SK-N-SH (cell line): Measurements from ENCODE around the gene DHX35. TPM values are rescaled to one million over a fixed set of nuclear protein-coding genes. Genes with fewer than 3 reads are reported as not detected.

Experiments used
- CTCF ChIA-PET: fragments of 300-600, 350-600 bp; formaldehyde crosslinking; extraction: SDS; loops from one replicate; lab custom pipeline; 2021; lab: Yijun Ruan, JAX
- POLR2A ChIA-PET: fragments of 350-600 bp; sonication (Branson Sonifier 250); formaldehyde crosslinking; extraction: SDS; loops from one replicate; lab custom pipeline; 2020; ENCODE audit warnings: antibody characterized with exemption, inconsistent platforms; lab: Yijun Ruan, JAX
- DNase-seq: peaks from one replicate; pipeline ENCODE4 v3.0.0; 2012
- H2AFZ ChIP-seq: fragments of 200-600 bp; sonication (generic); 2 replicates; pipeline ENCODE4 v1.8.1; 2016; ENCODE audit warnings: antibody characterized with exemption, mild to moderate bottlenecking, low read depth
- H3F3A ChIP-seq: fragments of 200-600 bp; sonication (generic); replicated peaks from 2 replicates; pipeline ENCODE3; 2016; ENCODE audit warnings: antibody characterized with exemption, mild to moderate bottlenecking; ENCODE audit not compliant: insufficient read depth
- H3K27ac ChIP-seq, 2 experiments: fragments of 200-500 bp in 1 of 2; fragments of 200-600 bp in 1 of 2; sonication (Bioruptor generic) in 1 of 2; sonication (generic), shearing (Covaris generic) in 1 of 2; 2 replicates each; pipeline versions ENCODE4 v1.5.1 to v1.6.1; 2014 to 2016; ENCODE audit warnings: low read depth in 2 of 2, inconsistent platforms in 1 of 2, low read length in 1 of 2, mild to moderate bottlenecking in 1 of 2, mixed read lengths in 1 of 2
- H3K27me3 ChIP-seq: fragments of 200-600 bp; sonication (generic), shearing (Covaris generic); 2 replicates; pipeline ENCODE4 v1.6.1; 2016; ENCODE audit warnings: mixed run types; ENCODE audit not compliant: insufficient read depth
- H3K36me3 ChIP-seq, 2 experiments: fragments of 200-500 bp in 1 of 2; fragments of 200-600 bp in 1 of 2; sonication (Bioruptor generic) in 1 of 2; sonication (generic) in 1 of 2; replicated peaks in 1 of 2; 2 replicates each; pipeline versions ENCODE3 to v1.5.1; 2014 to 2016; ENCODE audit warnings: low read length in 1 of 2, mild to moderate bottlenecking in 1 of 2; ENCODE audit not compliant: insufficient read depth in 2 of 2, control insufficient read depth in 1 of 2
- H3K4me1 ChIP-seq, 2 experiments: fragments of 200-500 bp in 1 of 2; fragments of 200-600 bp in 1 of 2; sonication (Bioruptor generic) in 1 of 2; sonication (generic), shearing (Covaris generic) in 1 of 2; 2 replicates each; pipeline versions ENCODE4 v1.5.1 to v1.6.1; 2014 to 2016; ENCODE audit warnings: low read depth in 1 of 2, low read length in 1 of 2, mixed run types in 1 of 2; ENCODE audit not compliant: insufficient read depth in 2 of 2, control insufficient read depth in 1 of 2
- H3K4me2 ChIP-seq: fragments of 200-600 bp; sonication (generic), shearing (Covaris generic); 2 replicates; pipeline ENCODE4 v1.6.1; 2017; ENCODE audit warnings: mixed run types
- H3K4me3 ChIP-seq, 2 experiments: fragments of 200-500 bp in 1 of 2; fragments of 200-600 bp in 1 of 2; sonication (Bioruptor generic) in 1 of 2; sonication (generic), shearing (Covaris generic) in 1 of 2; 2 replicates each; pipeline versions ENCODE4 v1.5.1 to v1.8.1; 2014 to 2016; ENCODE audit warnings: low read depth in 2 of 2, inconsistent platforms in 1 of 2, low read length in 1 of 2, mild to moderate bottlenecking in 1 of 2, mixed read lengths in 1 of 2, moderate library complexity in 1 of 2
- H3K79me2 ChIP-seq: fragments of 200-600 bp; sonication (generic); 2 replicates; pipeline ENCODE4 v1.8.1; 2017; ENCODE audit warnings: mild to moderate bottlenecking; ENCODE audit not compliant: insufficient read depth
- H3K9ac ChIP-seq: fragments of 200-600 bp; sonication (generic); 2 replicates; pipeline ENCODE4 v1.6.1; 2017; ENCODE audit warnings: mixed run types
- H3K9me2 ChIP-seq: fragments of 200-600 bp; sonication (generic); 2 replicates; pipeline ENCODE4 v1.6.1; 2017; ENCODE audit warnings: mixed run types
- H3K9me3 ChIP-seq: fragments of 200-600 bp; sonication (generic); 2 replicates; pipeline ENCODE4 v1.6.1; 2017; ENCODE audit warnings: mixed run types, mild to moderate bottlenecking, moderate library complexity
- H4K20me1 ChIP-seq: fragments of 200-600 bp; sonication (generic); 2 replicates; pipeline ENCODE4 v1.6.1; 2017; ENCODE audit warnings: mild to moderate bottlenecking, mixed run types; ENCODE audit not compliant: insufficient read depth
- CTCF ChIP-seq: fragments of 200-600 bp; sonication (generic); IDR thresholded peaks from 2 replicates; pipeline ENCODE4 v1.6.1; 2017; ENCODE audit warnings: antibody characterized with exemption, mild to moderate bottlenecking, moderate library complexity
- EP300 ChIP-seq, 2 experiments: IDR thresholded peaks; 2 replicates each; pipeline versions ENCODE4 v1.4.0 to v1.6.1; 2012; ENCODE audit warnings: borderline replicate concordance in 1 of 2, low read depth in 1 of 2, low read length in 1 of 2
- FOXJ3 ChIP-seq: sonication (generic); formaldehyde crosslinking; IDR thresholded peaks from 2 replicates; pipeline ENCODE4 v1.5.1; 2020; ENCODE audit warnings: mild to moderate bottlenecking, missing genetic modification reagents
- FOXM1 ChIP-seq: IDR thresholded peaks from 2 replicates; pipeline ENCODE4 v1.4.0; 2012; ENCODE audit warnings: low read depth, mild to moderate bottlenecking
- GATA2 ChIP-seq: sonication (generic); formaldehyde crosslinking; IDR thresholded peaks from 2 replicates; pipeline ENCODE4 v1.5.0; 2020; ENCODE audit warnings: mild to moderate bottlenecking, missing genetic modification reagents
- MEF2A ChIP-seq: IDR thresholded peaks from 2 replicates; pipeline ENCODE4 v1.4.0; 2012; ENCODE audit warnings: low read depth, borderline replicate concordance
- PBX3 ChIP-seq: IDR thresholded peaks from 2 replicates; pipeline ENCODE4; 2012
- POLR2AphosphoS5 ChIP-seq: IDR thresholded peaks from 2 replicates; pipeline ENCODE4 v1.6.1; 2012; ENCODE audit warnings: low read depth, low read length
- RAD21 ChIP-seq: IDR thresholded peaks from 2 replicates; pipeline ENCODE4 v1.6.1; 2012; ENCODE audit warnings: mild to moderate bottlenecking, low read length
- RCOR1 ChIP-seq: fragments of 150-350 bp; IDR thresholded peaks from 2 replicates; pipeline ENCODE4 v1.6.1; 2017; ENCODE audit warnings: antibody characterized with exemption, low read length
- RFX5 ChIP-seq: IDR thresholded peaks from 2 replicates; pipeline ENCODE4 v1.6.1; 2012; ENCODE audit warnings: mild to moderate bottlenecking, improper control_type of control experiment, low read length
- RXRA ChIP-seq: IDR thresholded peaks from 2 replicates; pipeline ENCODE4 v1.4.0; 2012; ENCODE audit warnings: low read depth, mild to moderate bottlenecking, borderline replicate concordance
- SMC3 ChIP-seq: IDR thresholded peaks from 2 replicates; pipeline ENCODE4 v1.6.1; 2012; ENCODE audit warnings: low read depth, low read length, improper control_type of control experiment
- TCF12 ChIP-seq: IDR thresholded peaks from 2 replicates; pipeline ENCODE4 v1.4.0; 2012
- YY1 ChIP-seq: IDR thresholded peaks from 2 replicates; pipeline ENCODE4 v1.4.0; 2012; ENCODE audit warnings: low read depth, mild to moderate bottlenecking
- WGBS: methylation state at CpG from one replicate; pipeline ENCODE4 v1.1.6; 2017; ENCODE audit warnings: low lambda C conversion rate; 5-methylcytosine and 5-hydroxymethylcytosine counted together
- polyA plus RNA-seq, 3 experiments: library from polyadenylated mRNA; depleted of rRNA; stranded (reverse); fragments of >200 nt; gene quantifications; 2 replicates each; pipeline ENCODE4 v1.2.3, GENCODE V29; 2012
- TF ChIP-seq, protein P1 (sequence below): IDR thresholded peaks from 2 replicates; pipeline ENCODE4 v1.4.0; 2012; ENCODE audit warnings: low read depth, borderline replicate concordance

Gene DHX35
- polyA plus RNA-seq, 1 of the 3 experiments (the other 2 are of a cell fraction) = 17.1 TPM

GRCh38 chr20:38930242-38930569 lies 31.9 kb upstream of the DHX35 start:
- ChIA-PET POLR2A (interaction anchor here (0.6 kb wide), 1 partner anchor 908 kb away, joined by 5 read pairs; no protein-coding TSS in a partner anchor), CTCF (interaction anchor here (0.9 to 3.0 kb wide), 5 partner anchors 15 to 285 kb away, joined by 3 to 21 read pairs (median 4); no protein-coding TSS in a partner anchor)
- no peak overlapping the region for H3K27ac ChIP-seq
- H4K20me1 ChIP-seq = peaks cover 32% of the 10 kb centered on the region; the same call in 1 of the 2 replicates
- peaks cover 0 to 2% of the 10 kb centered on the region in 2 experiments for H3K36me3 ChIP-seq
- H3K79me2 ChIP-seq = peaks cover 87% of the 10 kb centered on the region
- H3K9me3 ChIP-seq = no peaks in the 10 kb centered on the region
- H3F3A ChIP-seq = no peaks in the 10 kb centered on the region
- no peak for DNase-seq
- WGBS = 100% methylated on average over 1 of the region's 1 CpG
- H3K27me3 ChIP-seq = no peaks in the 10 kb centered on the region
- TF ChIP-seq POLR2AphosphoS5 (no peak), RAD21 (no peak), RFX5 (no peak), YY1 (no peak), FOXJ3 (no peak), EP300 (IDR thresholded peaks at IDR 0.05; ENCODE audit: borderline replicate concordance in 1 of 2, low read depth in 1 of 2, low read length in 1 of 2) (no peak), GATA2 (CRISPR knock-in tag) (no peak), FOXM1 (no peak), MEF2A (no peak), PBX3 (no peak), TCF12 (no peak), CTCF (no peak), RXRA (no peak), SMC3 (no peak)
- TF ChIP-seq, protein P1, sequence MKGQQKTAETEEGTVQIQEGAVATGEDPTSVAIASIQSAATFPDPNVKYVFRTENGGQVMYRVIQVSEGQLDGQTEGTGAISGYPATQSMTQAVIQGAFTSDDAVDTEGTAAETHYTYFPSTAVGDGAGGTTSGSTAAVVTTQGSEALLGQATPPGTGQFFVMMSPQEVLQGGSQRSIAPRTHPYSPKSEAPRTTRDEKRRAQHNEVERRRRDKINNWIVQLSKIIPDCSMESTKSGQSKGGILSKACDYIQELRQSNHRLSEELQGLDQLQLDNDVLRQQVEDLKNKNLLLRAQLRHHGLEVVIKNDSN = no peak
- H3K4me2 ChIP-seq = no peak overlapping the region
- no peak overlapping the region for H3K4me3 ChIP-seq
- no peak overlapping the region for H2AFZ ChIP-seq
- H3K9me2 ChIP-seq = no peaks in the 10 kb centered on the region
- peaks cover 6 to 22% of the 10 kb centered on the region in 2 experiments; a peak in 2 of 4 replicates for H3K4me1 ChIP-seq
- no peak overlapping the region for H3K9ac ChIP-seq

- ChIA-PET POLR2A (interaction anchor here (0.7 to 0.8 kb wide), 2 partner anchors 9 to 29 kb away, joined by 3 read pairs; no protein-coding TSS in a partner anchor), CTCF (interaction anchor here (0.8 to 2.0 kb wide), 3 partner anchors 30 to 118 kb away, joined by 3 to 9 read pairs (median 4); partner anchors contain the start of gene DHX35)
- H3K4me3 ChIP-seq = no peak overlapping the region
- peaks cover 6 to 22% of the 10 kb centered on the region in 2 experiments; a peak in 2 of 4 replicates for H3K4me1 ChIP-seq
- no peak overlapping the region for H3K27ac ChIP-seq
- no peak for DNase-seq
- no peak overlapping the region for H3K9ac ChIP-seq
- no peaks in the 10 kb centered on the region for H3K9me3 ChIP-seq
- H3K4me2 ChIP-seq = no peak overlapping the region
- WGBS = 93% methylated on average over 4 of the region's 4 CpGs
- peaks cover 100% of the 10 kb centered on the region for H3K79me2 ChIP-seq
- no peaks in the 10 kb centered on the region for H3F3A ChIP-seq
- no peak for TF ChIP-seq FOXM1
- TF ChIP-seq RCOR1 = no peak
- TF ChIP-seq, all 33 proteins: peak for 0
- no peak overlapping the region; the same call in 1 of the 2 replicates for H2AFZ ChIP-seq
- no peaks in the 10 kb centered on the region for H3K9me2 ChIP-seq
- peaks cover 0 to 5% of the 10 kb centered on the region in 2 experiments for H3K36me3 ChIP-seq
- no peaks in the 10 kb centered on the region for H3K27me3 ChIP-seq
- H4K20me1 ChIP-seq = peaks cover 41% of the 10 kb centered on the region; the same call in 1 of the 2 replicates
Measured at GRCh38 chr20:38931984-38932383, 30.2 kb upstream of the DHX35 start.
